ENCODE results near the gene HMCN1.

HMCN1 gene

GRCh38 chr1:185795181-185795580, 61.0 kb downstream of the HMCN1 start:
- Histone ChIP-seq H3K9me3 (peaks cover 19% of the 10 kb centered on the region), H3K4me1 (no peaks in the 10 kb centered on the region), H4K20me1 (no peaks in the 10 kb centered on the region), H3K4me3 (no peak overlapping the region), H3K4me2 (no peak overlapping the region), H3K36me3 (no peaks in the 10 kb centered on the region), H3K27me3 (no peaks in the 10 kb centered on the region), H3K27ac (no peak overlapping the region), H3K9ac (no peak overlapping the region)
- no peak for TF ChIP-seq Cebpa-rat (IDR thresholded peaks at IDR 0.05)

GRCh38 chr1:185798505-185798904, 64.3 kb downstream of the HMCN1 start:
- no peak for TF ChIP-seq Cebpa-rat (IDR thresholded peaks at IDR 0.05)
- Histone ChIP-seq H3K27me3 (no peaks in the 10 kb centered on the region), H4K20me1 (no peaks in the 10 kb centered on the region), H3K36me3 (no peaks in the 10 kb centered on the region), H3K9ac (no peak overlapping the region), H3K4me1 (no peaks in the 10 kb centered on the region), H3K27ac (no peak overlapping the region), H3K9me3 (peaks cover 19% of the 10 kb centered on the region), H3K4me2 (no peak overlapping the region), H3K4me3 (no peak overlapping the region)

GRCh38 chr1:185803241-185803640, 69.0 kb downstream of the HMCN1 start:
- Histone ChIP-seq H3K4me3 (no peak overlapping the region), H3K4me1 (no peaks in the 10 kb centered on the region), H3K9ac (no peak overlapping the region), H3K9me3 (peaks cover 14% of the 10 kb centered on the region), H3K36me3 (no peaks in the 10 kb centered on the region), H3K4me2 (no peak overlapping the region), H3K27ac (no peak overlapping the region), H4K20me1 (no peaks in the 10 kb centered on the region), H3K27me3 (no peaks in the 10 kb centered on the region)
- no peak for TF ChIP-seq Cebpa-rat (IDR thresholded peaks at IDR 0.05)

DNA sequence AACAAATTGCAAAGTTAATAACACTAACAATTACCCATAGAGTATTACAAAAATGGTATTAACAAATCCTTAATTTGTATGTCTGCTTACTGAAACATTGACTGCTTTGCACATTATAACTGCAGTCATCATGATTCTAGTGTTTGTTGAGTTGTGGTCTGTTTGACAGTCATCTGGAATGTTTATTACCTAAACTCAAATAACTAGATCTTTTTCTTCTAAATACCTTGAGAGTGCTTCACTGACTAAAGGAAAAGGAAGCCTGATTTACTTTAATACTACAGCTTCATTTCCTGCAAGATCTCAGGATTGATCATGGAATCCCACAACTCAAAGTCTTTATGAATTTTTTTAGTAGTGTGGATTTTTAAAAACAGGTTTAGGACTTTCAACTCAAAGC, 70.0 kb downstream of the HMCN1 start:
- Histone ChIP-seq H3K4me2 (no peak overlapping the region), H3K9me3 (peaks cover 9% of the 10 kb centered on the region), H3K4me3 (no peak overlapping the region), H3K4me1 (no peaks in the 10 kb centered on the region), H3K27ac (no peak overlapping the region), H3K36me3 (no peaks in the 10 kb centered on the region), H3K27me3 (no peaks in the 10 kb centered on the region), H4K20me1 (no peaks in the 10 kb centered on the region), H3K9ac (no peak overlapping the region)
- TF ChIP-seq Cebpa-rat (IDR thresholded peaks at IDR 0.05): no peak

- Histone ChIP-seq H3K4me1 (no peaks in the 10 kb centered on the region), H3K4me2 (no peak overlapping the region), H3K27me3 (no peaks in the 10 kb centered on the region), H4K20me1 (no peaks in the 10 kb centered on the region), H3K36me3 (no peaks in the 10 kb centered on the region), H3K9ac (no peak overlapping the region), H3K27ac (no peak overlapping the region), H3K4me3 (no peak overlapping the region), H3K9me3 (peaks cover 5% of the 10 kb centered on the region)
- TF ChIP-seq Cebpa-rat (IDR thresholded peaks at IDR 0.05): no peak
Observed at GRCh38 chr1:185804608-185805007, 70.4 kb downstream of the HMCN1 start.

GRCh38 chr1:185807275-185807674, 73.1 kb downstream of the HMCN1 start:
- TF ChIP-seq Cebpa-rat (IDR thresholded peaks at IDR 0.05): no peak
- H3K4me2 ChIP-seq: no peak overlapping the region

GRCh38 chr1:185808631-185809030, 74.4 kb downstream of the HMCN1 start:
- Histone ChIP-seq H3K4me2 (no peak overlapping the region), H3K27ac (no peak overlapping the region), H3K9ac (no peak overlapping the region), H3K4me1 (no peaks in the 10 kb centered on the region), H4K20me1 (no peaks in the 10 kb centered on the region), H3K4me3 (no peak overlapping the region), H3K36me3 (no peaks in the 10 kb centered on the region), H3K27me3 (no peaks in the 10 kb centered on the region), H3K9me3 (no peaks in the 10 kb centered on the region)
- no peak for TF ChIP-seq Cebpa-rat (IDR thresholded peaks at IDR 0.05)

More at GRCh38 chr1:185807275-185807674, 73.1 kb downstream of the HMCN1 start:
- no peaks in the 10 kb centered on the region for H3K4me1 ChIP-seq
- no peak overlapping the region for H3K4me3 ChIP-seq
- H3K9ac ChIP-seq: no peak overlapping the region
- H3K9me3 ChIP-seq: no peaks in the 10 kb centered on the region
- H3K27ac ChIP-seq: no peak overlapping the region
- H3K36me3 ChIP-seq: no peaks in the 10 kb centered on the region
- H3K27me3 ChIP-seq: no peaks in the 10 kb centered on the region
- no peaks in the 10 kb centered on the region for H4K20me1 ChIP-seq

DNA sequence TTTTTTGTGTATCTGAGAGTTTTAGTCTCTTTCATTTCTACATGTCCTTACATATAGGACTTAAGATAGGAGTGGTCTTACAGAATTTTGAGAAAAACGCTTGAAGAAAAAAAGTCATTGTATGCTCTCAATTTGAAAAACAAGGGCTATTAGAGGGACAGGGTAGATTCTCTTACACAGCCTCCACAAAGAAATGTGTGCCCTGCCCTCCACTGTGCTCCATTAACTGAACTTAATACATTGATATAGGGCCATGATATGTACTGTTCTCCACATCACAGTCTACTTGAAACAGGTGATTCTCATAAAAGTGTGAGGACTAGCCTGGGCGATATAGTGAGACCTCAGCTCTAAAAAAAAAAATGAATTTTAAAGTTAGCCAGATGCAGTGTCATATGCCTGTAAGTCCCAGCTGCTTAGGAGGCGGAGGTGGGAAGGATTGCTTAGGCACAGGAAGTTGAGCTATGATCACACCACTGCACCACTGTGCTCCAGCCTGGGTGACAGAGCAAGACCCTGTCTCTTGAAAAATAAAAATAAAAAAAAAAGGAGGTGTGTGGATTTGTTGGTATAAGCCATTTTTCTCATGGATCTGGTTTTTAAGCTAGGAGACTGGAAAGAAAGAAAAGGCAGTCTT, 77.0 kb downstream of the HMCN1 start:
- H3K4me1 ChIP-seq: no peaks in the 10 kb centered on the region
- no peaks in the 10 kb centered on the region for H3K36me3 ChIP-seq
- H3K27ac ChIP-seq: no peak overlapping the region
- no peak for TF ChIP-seq Cebpa-rat (IDR thresholded peaks at IDR 0.05)
- H3K4me3 ChIP-seq: no peak overlapping the region
- H3K9me3 ChIP-seq: no peaks in the 10 kb centered on the region
- H3K4me2 ChIP-seq: no peak overlapping the region
- H4K20me1 ChIP-seq: no peaks in the 10 kb centered on the region
- H3K27me3 ChIP-seq: no peaks in the 10 kb centered on the region
- no peak overlapping the region for H3K9ac ChIP-seq

DNA sequence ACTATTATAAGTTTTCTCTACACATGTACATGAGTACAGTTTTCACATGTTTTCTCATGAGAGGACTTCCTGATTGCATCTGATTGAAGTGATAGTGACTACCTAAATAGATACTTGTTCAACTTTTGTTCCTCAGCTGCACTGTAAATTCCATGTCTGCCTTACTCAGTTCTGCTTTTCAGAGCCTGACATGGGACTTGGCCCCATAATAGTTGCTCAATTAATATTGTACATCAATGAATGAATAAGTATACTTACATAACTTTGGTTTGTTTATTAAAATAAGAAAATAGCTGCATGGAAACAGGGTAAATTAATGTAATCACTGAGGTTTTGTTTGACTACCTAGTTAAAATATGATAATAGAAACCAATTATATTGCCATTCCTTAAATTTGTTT, 78.7 kb downstream of the HMCN1 start:
- Histone ChIP-seq H3K27me3 (no peaks in the 10 kb centered on the region), H3K4me3 (no peak overlapping the region), H3K4me1 (no peaks in the 10 kb centered on the region), H3K9ac (no peak overlapping the region), H4K20me1 (no peaks in the 10 kb centered on the region), H3K4me2 (no peak overlapping the region), H3K36me3 (no peaks in the 10 kb centered on the region), H3K27ac (no peak overlapping the region), H3K9me3 (no peaks in the 10 kb centered on the region)
- TF ChIP-seq Cebpa-rat (IDR thresholded peaks at IDR 0.05): no peak

DNA sequence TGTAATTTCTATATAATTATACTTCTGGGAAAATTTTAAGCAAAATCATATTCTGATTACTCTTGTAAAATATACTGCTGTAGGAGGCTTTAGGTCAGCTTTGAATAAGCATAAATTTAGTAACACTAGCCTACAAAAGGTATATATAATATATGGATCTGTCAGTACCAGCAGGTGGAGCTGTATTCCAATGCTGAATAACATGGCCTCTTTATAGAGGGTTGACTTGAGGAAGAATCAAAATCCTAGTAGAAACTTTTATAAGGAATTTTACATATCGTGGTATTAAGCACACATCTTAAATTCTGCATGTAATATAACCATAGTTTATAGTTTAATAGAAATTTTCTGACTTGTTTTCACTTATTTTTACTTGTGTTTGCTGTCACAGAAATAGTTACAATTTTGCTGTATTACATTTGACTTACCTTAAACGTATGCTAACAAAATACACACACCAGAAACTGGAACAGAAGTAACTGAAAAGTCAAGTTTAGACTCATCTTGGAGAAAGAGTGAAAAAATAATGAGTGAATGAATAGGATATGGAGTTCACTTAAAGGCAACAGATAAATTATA, 79.3 kb downstream of the HMCN1 start:
- H4K20me1 ChIP-seq: no peaks in the 10 kb centered on the region
- H3K9ac ChIP-seq: no peak overlapping the region
- no peaks in the 10 kb centered on the region for H3K36me3 ChIP-seq
- H3K4me3 ChIP-seq: no peak overlapping the region
- H3K4me2 ChIP-seq: no peak overlapping the region
- no peak overlapping the region for H3K27ac ChIP-seq
- TF ChIP-seq Cebpa-rat (IDR thresholded peaks at IDR 0.05): no peak
- no peaks in the 10 kb centered on the region for H3K9me3 ChIP-seq
- no peaks in the 10 kb centered on the region for H3K4me1 ChIP-seq
- H3K27me3 ChIP-seq: no peaks in the 10 kb centered on the region
